Neuron (in vitro differentiated cells): ENCODE results near the gene RGCC.

Experiments used
- H2AFZ ChIP-seq: one replicate; pipeline ENCODE4 v1.6.1; 2013; ENCODE audit warnings: low read depth, mild to moderate bottlenecking, inconsistent platforms, low read length, moderate library complexity
- H3K27me3 ChIP-seq: one replicate; pipeline ENCODE4 v1.6.1; 2013; ENCODE audit warnings: low read length; ENCODE audit not compliant: insufficient read depth
- H3K36me3 ChIP-seq: one replicate; pipeline ENCODE4 v1.6.1; 2013; ENCODE audit warnings: low read length; ENCODE audit not compliant: insufficient read depth
- H3K4me1 ChIP-seq: one replicate; pipeline ENCODE4 v1.6.1; 2013; ENCODE audit warnings: low read length; ENCODE audit not compliant: insufficient read depth
- H3K4me3 ChIP-seq: 2 replicates; pipeline ENCODE4 v1.5.1; 2013; ENCODE audit warnings: mild to moderate bottlenecking, low read length, moderate library complexity
- H3K9me3 ChIP-seq: one replicate; pipeline ENCODE4 v1.6.1; 2013; ENCODE audit warnings: low read length

The RGCC gene

GRCh38 chr13:41458187-41458760 is 924 bp downstream of the RGCC start:
- Histone ChIP-seq H3K9me3 (no peaks in the 10 kb centered on the region), H3K27me3 (peaks cover 30% of the 10 kb centered on the region), H2AFZ (peak overlapping the region; percentile 94), H3K36me3 (no peaks in the 10 kb centered on the region), H3K4me1 (peaks cover 17% of the 10 kb centered on the region), H3K4me3 (peak overlapping the region; percentile 51)

DNA sequence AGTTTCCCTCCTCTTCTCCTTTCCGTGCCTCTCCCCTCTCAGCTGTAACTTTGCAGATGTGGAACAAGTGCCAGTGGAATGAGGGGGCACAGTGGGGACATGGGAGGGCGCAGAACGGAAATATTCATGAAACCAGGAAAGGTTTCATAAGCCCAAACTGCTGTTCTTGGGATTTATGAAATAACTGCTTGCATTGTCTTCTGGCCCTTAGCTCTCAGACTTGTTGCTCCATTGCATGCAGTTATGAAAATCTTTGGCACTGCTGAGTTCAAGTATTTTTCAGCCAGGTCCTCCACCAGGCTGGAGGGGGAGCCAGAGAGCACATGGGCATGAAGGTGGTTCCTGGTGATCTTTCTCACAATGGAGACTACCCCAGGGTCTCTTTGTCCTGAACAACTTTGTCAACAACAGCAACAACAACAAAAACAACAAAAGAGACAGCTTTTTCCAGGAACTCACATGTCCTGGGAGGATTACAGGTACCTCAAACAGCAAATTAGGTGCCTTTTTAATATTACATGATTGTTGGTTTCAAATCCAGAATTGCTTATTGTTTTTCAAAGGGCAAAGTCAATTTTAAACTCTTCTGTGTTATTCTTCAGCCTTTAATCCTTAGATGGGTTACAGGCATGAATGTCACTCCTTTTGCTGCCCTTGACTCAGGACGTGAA is 1.5 kb downstream of the RGCC start:
- Histone ChIP-seq H3K4me1 (peaks cover 17% of the 10 kb centered on the region), H3K9me3 (no peaks in the 10 kb centered on the region), H2AFZ (no peak overlapping the region), H3K27me3 (peaks cover 30% of the 10 kb centered on the region), H3K36me3 (no peaks in the 10 kb centered on the region), H3K4me3 (peak overlapping the region; percentile 51)

DNA sequence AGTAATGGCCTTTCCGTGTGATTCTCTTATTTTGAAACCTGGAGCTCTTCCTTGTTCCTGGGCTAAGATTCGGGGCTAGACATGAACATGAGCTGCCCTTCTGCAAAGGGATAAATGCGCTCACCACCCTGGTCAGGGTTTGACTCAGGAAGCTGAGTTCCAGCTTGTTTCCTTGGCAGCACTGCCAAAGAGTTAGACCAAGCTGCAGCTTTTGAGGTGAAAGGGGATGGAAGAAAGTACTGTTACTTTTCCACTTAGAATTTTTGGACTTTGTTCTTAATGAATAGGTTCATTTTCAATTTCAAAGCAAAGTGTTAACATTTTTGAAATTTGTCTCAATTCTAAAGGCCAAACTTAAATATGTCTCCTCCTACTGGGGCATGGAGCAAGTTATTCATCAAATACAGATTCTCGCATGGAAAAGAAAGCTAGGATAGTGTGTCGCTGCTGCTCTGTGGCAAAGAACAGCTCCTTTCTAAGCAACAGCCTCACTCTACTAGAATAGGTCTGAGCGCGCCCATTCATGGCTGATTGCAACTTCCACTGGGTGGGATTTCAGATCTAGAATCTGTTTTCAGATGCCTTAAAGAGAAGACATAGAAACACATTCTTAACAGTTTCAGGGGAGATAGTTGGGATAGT is 2.2 kb downstream of the RGCC start:
- Histone ChIP-seq H3K27me3 (peaks cover 30% of the 10 kb centered on the region), H3K4me1 (peaks cover 17% of the 10 kb centered on the region), H3K9me3 (no peaks in the 10 kb centered on the region), H3K36me3 (no peaks in the 10 kb centered on the region), H2AFZ (no peak overlapping the region), H3K4me3 (no peak overlapping the region)

DNA sequence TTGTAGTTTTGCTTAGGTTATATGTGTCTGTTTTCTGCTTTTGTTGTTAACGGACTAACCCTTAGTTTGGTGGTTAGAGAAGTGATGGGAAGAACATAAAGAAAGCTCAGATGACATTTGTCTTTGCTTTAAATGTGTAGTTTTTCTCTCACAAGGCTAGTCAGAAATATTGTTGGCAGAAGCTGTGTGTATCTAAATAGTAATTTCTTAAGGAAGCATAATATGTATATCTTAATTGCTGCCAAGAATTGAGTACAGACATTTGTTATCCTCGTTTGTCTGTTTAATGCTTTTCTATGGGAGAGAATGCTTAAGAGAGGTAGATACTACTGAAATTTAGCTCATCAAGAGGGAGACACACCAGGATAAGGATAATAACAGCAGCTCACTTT is 2.7 kb downstream of the RGCC start:
- Histone ChIP-seq H3K4me1 (peaks cover 17% of the 10 kb centered on the region), H3K27me3 (peaks cover 30% of the 10 kb centered on the region), H3K4me3 (no peak overlapping the region), H3K9me3 (no peaks in the 10 kb centered on the region), H2AFZ (no peak overlapping the region), H3K36me3 (no peaks in the 10 kb centered on the region)

DNA sequence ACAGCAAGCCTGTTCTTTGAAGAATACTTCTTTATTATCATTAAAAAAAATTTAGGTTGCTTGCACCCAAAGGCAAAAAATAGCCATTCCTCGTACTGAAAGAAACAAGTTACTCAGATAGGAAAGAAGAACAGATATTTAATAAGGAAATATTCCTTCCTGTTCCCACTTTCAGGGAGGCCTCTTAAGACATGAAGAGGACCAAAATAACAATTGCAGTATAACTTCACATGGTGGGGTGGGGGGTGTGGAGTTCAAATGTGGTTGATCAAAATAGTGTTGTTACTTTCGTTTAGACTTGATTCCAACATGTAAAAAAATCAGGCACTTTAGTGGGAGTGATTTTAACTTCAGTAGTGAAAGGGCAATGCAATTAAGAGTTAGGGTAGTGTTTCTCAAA is 3.6 kb downstream of the RGCC start:
- no peak overlapping the region for H3K4me3 ChIP-seq
- H3K27me3 ChIP-seq: peaks cover 25% of the 10 kb centered on the region
- H3K36me3 ChIP-seq: no peaks in the 10 kb centered on the region
- H3K9me3 ChIP-seq: no peaks in the 10 kb centered on the region
- H2AFZ ChIP-seq: no peak overlapping the region
- peaks cover 17% of the 10 kb centered on the region for H3K4me1 ChIP-seq

DNA sequence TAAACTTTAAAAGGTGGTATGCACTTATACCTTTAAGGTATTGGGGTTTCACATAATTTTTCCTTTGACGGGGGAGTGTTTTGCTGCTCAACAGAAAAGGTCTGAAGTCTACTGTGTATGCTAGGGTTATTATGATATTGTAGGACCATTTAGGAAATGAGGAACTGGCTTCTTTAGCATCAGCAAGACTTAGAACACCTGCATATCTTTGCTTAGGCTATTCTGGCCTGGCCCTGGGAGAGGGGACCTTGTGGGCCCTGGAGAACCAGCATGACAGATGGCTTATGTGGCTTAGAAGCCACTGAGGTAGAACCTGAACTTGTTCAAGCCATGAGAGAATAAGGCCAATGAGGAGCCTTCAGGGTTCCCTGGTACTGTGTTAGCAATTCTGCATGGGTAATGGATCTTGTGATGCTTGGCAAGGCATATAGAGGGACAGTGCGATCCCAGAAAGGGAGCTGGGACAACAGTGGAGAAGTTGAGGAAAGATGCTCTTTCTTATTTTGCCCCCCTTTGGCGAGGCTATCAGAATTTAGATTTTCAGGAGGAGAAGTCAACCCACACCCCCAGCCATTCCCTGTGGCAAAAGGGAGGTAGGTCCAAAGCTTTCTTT is 4.3 kb downstream of the RGCC start:
- peaks cover 19% of the 10 kb centered on the region for H3K27me3 ChIP-seq
- no peaks in the 10 kb centered on the region for H3K36me3 ChIP-seq
- H3K9me3 ChIP-seq: no peaks in the 10 kb centered on the region
- H3K4me3 ChIP-seq: no peak overlapping the region
- peaks cover 17% of the 10 kb centered on the region for H3K4me1 ChIP-seq
- no peak overlapping the region for H2AFZ ChIP-seq

- no peak overlapping the region for H2AFZ ChIP-seq
- no peaks in the 10 kb centered on the region for H3K9me3 ChIP-seq
- H3K4me1 ChIP-seq: peaks cover 15% of the 10 kb centered on the region
- no peak overlapping the region for H3K4me3 ChIP-seq
- H3K27me3 ChIP-seq: peaks cover 14% of the 10 kb centered on the region
- H3K36me3 ChIP-seq: no peaks in the 10 kb centered on the region
Measured at GRCh38 chr13:41462427-41462826, 5.1 kb downstream of the RGCC start.

DNA sequence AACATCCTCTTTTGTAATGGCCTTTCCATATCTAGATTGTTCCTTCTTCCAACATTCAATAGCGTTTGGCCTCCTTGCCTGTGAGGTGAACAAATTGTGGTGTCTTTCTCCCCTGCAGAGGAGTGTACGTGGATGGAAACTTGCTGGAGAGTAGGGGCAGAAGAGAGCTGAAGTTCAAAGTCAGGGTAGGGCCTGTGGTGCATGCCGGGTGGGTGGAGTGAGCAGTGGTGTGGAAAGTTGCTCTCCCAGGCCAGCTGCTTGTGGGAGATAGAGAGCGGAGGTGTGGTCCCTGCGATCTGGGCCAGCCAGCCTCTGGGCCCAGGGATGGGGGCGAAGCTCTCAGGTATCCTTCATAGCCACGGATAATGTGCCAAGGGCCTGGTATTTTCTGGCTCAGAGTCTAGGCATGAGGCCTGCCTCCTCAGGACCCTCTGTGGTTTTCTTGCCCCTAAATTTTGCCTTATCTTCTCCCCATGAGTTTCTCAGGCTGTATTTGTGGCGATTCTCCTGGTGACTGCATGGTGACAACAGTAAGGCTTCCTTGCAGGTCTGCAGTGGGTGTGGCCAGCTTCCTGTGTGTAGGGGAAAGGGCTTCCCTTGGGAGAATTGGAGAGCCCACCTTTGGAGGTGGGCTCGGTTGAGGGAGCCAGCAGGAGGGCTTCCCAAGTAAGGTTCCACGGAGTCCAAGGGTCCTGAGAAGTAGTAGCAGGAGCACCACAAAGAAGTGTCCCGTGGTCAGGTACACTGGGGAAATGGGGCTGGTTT is 6.7 kb downstream of the RGCC start:
- Histone ChIP-seq H3K27me3 (peaks cover 1% of the 10 kb centered on the region), H2AFZ (no peak overlapping the region), H3K4me3 (no peak overlapping the region), H3K9me3 (no peaks in the 10 kb centered on the region), H3K4me1 (peaks cover 8% of the 10 kb centered on the region), H3K36me3 (no peaks in the 10 kb centered on the region)

DNA sequence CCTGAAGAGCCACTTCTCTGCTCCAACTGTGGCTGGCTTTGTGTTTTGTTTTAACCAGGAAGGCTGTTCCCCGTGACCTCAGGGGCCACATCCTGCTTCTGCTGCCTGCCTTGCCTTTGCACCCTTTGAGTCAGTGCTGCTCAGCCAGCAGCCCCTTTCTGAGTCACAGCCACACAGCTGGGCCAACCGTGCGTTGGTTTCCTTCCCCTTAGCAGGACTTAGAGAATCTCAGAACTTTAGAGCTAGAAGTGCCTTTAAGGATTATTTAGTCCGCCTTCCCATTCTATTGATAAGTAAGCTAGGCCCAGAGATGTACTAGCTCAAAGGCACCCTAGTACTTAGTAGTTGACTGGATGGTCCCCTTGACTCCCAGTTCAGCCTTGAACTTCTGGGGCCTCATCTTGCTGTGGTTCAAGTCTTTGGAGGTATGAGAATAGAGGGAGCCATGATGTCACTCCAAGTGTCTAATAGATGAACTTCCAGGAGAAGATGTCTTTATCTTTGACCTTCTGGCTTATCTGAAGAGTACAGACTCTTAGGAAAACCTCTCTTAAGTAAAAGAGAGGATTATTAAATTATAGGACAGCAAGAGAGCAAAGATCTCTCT is 8.0 kb downstream of the RGCC start:
- no peaks in the 10 kb centered on the region for H3K9me3 ChIP-seq
- H3K4me1 ChIP-seq: no peaks in the 10 kb centered on the region
- no peaks in the 10 kb centered on the region for H3K27me3 ChIP-seq
- H3K4me3 ChIP-seq: no peak overlapping the region
- H2AFZ ChIP-seq: no peak overlapping the region
- no peaks in the 10 kb centered on the region for H3K36me3 ChIP-seq

DNA sequence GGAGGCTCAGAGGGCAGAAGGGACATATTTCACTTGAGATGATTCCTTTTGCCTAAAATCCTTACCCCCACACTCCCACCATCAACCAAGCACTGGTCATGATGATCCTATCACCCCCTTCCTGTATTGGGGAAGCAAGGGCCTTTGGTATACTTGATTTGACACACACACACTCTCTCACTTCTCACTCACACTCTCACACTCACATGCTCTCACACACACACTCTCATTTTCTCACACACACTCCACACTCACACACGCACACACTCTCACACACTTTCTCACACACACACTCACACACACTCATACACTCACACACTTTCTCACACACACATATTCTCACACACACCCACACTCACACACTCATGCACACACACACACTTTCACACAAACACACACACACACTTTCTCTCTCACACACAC is 8.6 kb downstream of the RGCC start:
- Histone ChIP-seq H3K27me3 (no peaks in the 10 kb centered on the region), H2AFZ (no peak overlapping the region), H3K36me3 (no peaks in the 10 kb centered on the region), H3K4me3 (no peak overlapping the region), H3K9me3 (no peaks in the 10 kb centered on the region), H3K4me1 (no peaks in the 10 kb centered on the region)

- Histone ChIP-seq H2AFZ (no peak overlapping the region), H3K27me3 (no peaks in the 10 kb centered on the region), H3K9me3 (no peaks in the 10 kb centered on the region), H3K4me1 (no peaks in the 10 kb centered on the region), H3K36me3 (no peaks in the 10 kb centered on the region), H3K4me3 (no peak overlapping the region)
Measured at GRCh38 chr13:41467425-41467945, 10.1 kb downstream of the RGCC start.

GRCh38 chr13:41468631-41469030 is 11.3 kb downstream of the RGCC start:
- no peaks in the 10 kb centered on the region for H3K36me3 ChIP-seq
- no peaks in the 10 kb centered on the region for H3K9me3 ChIP-seq
- H3K4me1 ChIP-seq: no peaks in the 10 kb centered on the region
- no peak overlapping the region for H3K4me3 ChIP-seq
- no peak overlapping the region for H2AFZ ChIP-seq
- no peaks in the 10 kb centered on the region for H3K27me3 ChIP-seq
